Left lung (tissue), 10 donors: ENCODE data around the gene CD74. TPM values are rescaled to one million over a fixed set of nuclear protein-coding genes. Genes with fewer than 3 reads are reported as not detected.

ENCODE experiments used
- ATAC-seq: fragments of 200-7000 bp; cut with Tn5 transposase; one replicate; pipeline ENCODE4 v1.9.1; 2020; ENCODE audit warnings: moderate library complexity
- DNase-seq, 4 donors: peaks; one replicate each; pipeline ENCODE4 v3.0.0-alpha.2; 2013 to 2020
- H3K27ac ChIP-seq, 2 donors: fragments of 200-600 bp; sonication (generic) in 1 of 2; one replicate each; pipeline versions ENCODE4 v1.5.0 to v1.8.0; 2020 to 2021
- H3K27me3 ChIP-seq, 2 donors: fragments of 200-600 bp; sonication (generic) in 1 of 2; one replicate each; pipeline versions ENCODE4 v1.5.0 to v1.8.0; 2020 to 2021
- H3K36me3 ChIP-seq, 2 donors: fragments of 200-600 bp; sonication (generic) in 1 of 2; one replicate each; pipeline versions ENCODE4 v1.5.0 to v1.8.0; 2020 to 2021
- H3K4me1 ChIP-seq, 2 donors: fragments of 200-600 bp; one replicate each; pipeline ENCODE4 v1.8.0; 2021
- H3K4me3 ChIP-seq, 2 donors: fragments of 200-600 bp; sonication (generic) in 1 of 2; one replicate each; pipeline versions ENCODE4 v1.5.0 to v1.8.0; 2020 to 2021; ENCODE audit warnings: mild to moderate bottlenecking in 1 of 2
- H3K9me3 ChIP-seq, 2 donors: fragments of 200-600 bp; sonication (generic) in 1 of 2; one replicate each; pipeline versions ENCODE4 v1.5.0 to v1.8.0; 2020 to 2021
- intact Hi-C, 2 donors: fragments of 100-400 bp; cut with DNase I; formaldehyde crosslinking; loops; one replicate each; pipeline versions ENCODE4 v1.11.2 to v1.14.2; 2022
- polyA plus RNA-seq, 6 donors: library from polyadenylated mRNA; unstranded; fragments of 120-200 nt; gene quantifications; one replicate each; pipeline ENCODE4 v1.2.1, GENCODE V29; 2013; ENCODE audit not compliant: insufficient read length in 6 of 6
- total RNA-seq, 2 donors: library from RNA; stranded (reverse); fragmentation: NEBNext Ultra II Directional; extraction: Animal tissue kit (Norgen Biotek cat#: 25700); gene quantifications; one replicate each; pipeline ENCODE4 v1.2.1, GENCODE V29; 2021
- TF ChIP-seq, protein P1 (sequence below), 2 donors: fragments of 200-600 bp; sonication (generic) in 1 of 2; IDR thresholded peaks; one replicate each; pipeline versions ENCODE4 v1.5.0 to v1.8.0; 2021; ENCODE audit warnings: antibody characterized with exemption in 2 of 2
- donor health status: DM: no; HTN: yes; CAD: no.
- donor health status: DM: no; HTN: no; CAD: no.

CD74 gene
- total and polyA plus RNA-seq, 8 donors = 143 to 2,212 (median 189) TPM

DNA sequence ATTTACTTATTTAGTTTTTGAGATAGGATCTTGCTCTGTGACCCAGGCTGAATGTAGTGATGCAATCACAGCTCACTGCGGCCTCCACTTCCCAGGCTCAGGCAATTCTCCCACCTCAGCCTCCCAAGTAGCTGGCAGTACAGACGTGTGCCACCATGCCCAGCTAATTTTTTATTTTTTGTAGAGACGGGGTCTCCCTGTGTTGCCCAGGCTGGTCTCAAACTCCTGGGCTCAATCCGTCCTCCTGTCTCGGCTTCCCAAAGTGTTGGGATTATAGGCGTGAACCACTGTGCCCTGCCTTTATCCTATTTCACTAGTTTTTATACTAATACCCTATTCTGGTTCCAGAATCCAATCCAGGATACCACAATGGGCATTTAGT is 30.0 kb upstream of the CD74 start:
- Histone ChIP-seq H3K4me1 (peaks cover 3 to 19% of the 10 kb centered on the region in 2 donors), H3K27ac (no peak overlapping the region), H3K9me3 (no peaks in the 10 kb centered on the region), H3K4me3 (no peak overlapping the region), H3K36me3 (peaks cover 0 to 62% of the 10 kb centered on the region in 2 donors), H3K27me3 (no peaks in the 10 kb centered on the region)
- TF ChIP-seq, protein P1, sequence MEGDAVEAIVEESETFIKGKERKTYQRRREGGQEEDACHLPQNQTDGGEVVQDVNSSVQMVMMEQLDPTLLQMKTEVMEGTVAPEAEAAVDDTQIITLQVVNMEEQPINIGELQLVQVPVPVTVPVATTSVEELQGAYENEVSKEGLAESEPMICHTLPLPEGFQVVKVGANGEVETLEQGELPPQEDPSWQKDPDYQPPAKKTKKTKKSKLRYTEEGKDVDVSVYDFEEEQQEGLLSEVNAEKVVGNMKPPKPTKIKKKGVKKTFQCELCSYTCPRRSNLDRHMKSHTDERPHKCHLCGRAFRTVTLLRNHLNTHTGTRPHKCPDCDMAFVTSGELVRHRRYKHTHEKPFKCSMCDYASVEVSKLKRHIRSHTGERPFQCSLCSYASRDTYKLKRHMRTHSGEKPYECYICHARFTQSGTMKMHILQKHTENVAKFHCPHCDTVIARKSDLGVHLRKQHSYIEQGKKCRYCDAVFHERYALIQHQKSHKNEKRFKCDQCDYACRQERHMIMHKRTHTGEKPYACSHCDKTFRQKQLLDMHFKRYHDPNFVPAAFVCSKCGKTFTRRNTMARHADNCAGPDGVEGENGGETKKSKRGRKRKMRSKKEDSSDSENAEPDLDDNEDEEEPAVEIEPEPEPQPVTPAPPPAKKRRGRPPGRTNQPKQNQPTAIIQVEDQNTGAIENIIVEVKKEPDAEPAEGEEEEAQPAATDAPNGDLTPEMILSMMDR (IDR thresholded peaks at IDR 0.05) = no peak
- intact Hi-C loops = no loop called here
- ATAC-seq = no peak
- DNase-seq = no peak

DNA sequence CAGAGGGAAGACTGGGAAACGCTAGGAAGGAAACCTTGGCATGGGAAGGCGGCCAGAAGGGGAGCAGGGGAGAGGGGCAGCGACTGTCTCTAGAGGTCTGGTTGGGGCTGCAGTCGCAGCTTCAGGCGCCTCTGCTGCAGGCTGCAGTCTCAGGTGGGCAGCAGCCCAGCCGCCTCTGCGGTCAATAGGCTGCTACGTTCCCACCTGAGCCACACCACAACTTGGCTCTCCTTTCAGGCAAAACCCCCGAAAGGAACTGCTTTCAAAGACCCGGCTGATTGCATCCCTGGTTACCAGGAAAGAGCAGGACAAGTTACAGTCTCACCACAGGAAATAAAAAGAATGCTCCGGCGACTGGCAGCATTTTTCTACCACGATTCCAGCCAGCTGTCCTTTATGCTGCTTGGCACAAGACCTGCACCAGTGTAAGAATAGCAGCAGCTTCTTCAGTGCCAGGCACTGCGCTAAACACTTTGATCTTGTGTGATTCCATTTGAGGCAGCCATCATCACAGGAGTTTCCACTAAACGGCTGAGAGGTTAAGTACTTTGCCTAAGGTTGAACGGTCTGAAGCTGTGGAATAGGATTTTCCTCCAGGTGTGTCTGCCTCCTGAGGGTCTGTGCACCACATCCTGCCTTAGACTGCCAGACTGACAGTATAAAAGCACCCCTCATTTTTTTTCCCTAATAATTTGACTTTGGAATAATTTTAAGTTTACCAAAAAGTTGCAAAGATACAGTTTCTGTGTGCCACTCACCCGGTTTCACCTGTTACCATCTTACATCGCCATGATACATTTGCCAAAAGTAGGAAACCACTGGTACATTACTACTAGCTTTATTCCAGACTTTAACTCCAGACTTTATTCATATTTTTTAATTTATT is 29.3 kb upstream of the CD74 start:
- Histone ChIP-seq H3K36me3 (peaks cover 0 to 55% of the 10 kb centered on the region in 2 donors), H3K27ac (no peak overlapping the region), H3K27me3 (no peaks in the 10 kb centered on the region), H3K4me3 (no peak overlapping the region), H3K9me3 (no peaks in the 10 kb centered on the region), H3K4me1 (peaks cover 0 to 12% of the 10 kb centered on the region in 2 donors)
- DNase-seq (no peak), ATAC-seq (no peak)
- TF ChIP-seq, protein P1 (IDR thresholded peaks at IDR 0.05) = no peak
- intact Hi-C loops = no loop called here

DNA sequence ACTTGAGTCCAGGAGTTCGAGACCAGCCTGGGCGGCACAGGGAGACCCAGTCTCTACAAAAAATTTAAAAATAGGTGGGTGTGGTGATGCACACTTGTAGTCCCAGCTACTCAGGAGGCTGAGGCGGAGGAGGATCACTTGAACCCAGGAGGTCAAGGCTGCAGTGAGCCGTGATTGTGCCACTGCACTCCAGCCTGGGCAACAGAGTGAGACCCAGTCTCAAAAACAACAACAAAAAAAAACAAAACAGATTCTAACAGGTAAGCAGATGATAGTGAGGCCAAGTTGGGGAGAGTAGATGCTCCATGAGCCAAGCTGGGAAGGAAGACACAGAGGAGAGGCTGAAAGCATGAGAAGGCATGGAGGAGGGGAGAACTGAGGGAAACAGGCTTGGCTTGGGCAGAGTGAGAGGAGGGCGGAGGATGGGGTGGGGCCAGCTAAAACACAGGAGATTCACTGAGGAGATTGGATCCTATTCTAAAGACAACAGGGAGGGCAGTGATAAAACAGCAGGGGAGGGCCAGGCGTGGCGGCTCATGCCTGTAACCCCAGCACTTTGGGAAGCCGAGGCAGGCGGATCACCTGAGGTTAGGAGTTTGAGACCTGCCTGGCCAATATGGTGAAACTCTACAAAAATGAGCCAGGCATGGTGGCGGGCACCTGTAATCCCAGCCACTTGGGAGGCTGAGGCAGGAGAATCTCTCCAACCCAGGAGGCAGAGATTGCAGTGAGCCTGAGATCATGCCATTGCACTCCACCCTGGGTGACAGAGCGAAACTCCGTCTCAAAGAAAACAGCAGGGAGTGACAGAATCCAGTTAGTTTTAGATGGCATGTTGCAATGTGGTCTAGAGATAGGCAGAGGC is 28.5 kb upstream of the CD74 start:
- Histone ChIP-seq H3K27me3 (no peaks in the 10 kb centered on the region), H3K4me3 (no peak overlapping the region), H3K27ac (no peak overlapping the region), H3K4me1 (peaks cover 0 to 6% of the 10 kb centered on the region in 2 donors), H3K36me3 (peaks cover 0 to 47% of the 10 kb centered on the region in 2 donors), H3K9me3 (no peaks in the 10 kb centered on the region)
- ATAC-seq (no peak), DNase-seq (no peak)
- TF ChIP-seq, protein P1 (IDR thresholded peaks at IDR 0.05) = no peak
- intact Hi-C loops = no loop called here

DNA sequence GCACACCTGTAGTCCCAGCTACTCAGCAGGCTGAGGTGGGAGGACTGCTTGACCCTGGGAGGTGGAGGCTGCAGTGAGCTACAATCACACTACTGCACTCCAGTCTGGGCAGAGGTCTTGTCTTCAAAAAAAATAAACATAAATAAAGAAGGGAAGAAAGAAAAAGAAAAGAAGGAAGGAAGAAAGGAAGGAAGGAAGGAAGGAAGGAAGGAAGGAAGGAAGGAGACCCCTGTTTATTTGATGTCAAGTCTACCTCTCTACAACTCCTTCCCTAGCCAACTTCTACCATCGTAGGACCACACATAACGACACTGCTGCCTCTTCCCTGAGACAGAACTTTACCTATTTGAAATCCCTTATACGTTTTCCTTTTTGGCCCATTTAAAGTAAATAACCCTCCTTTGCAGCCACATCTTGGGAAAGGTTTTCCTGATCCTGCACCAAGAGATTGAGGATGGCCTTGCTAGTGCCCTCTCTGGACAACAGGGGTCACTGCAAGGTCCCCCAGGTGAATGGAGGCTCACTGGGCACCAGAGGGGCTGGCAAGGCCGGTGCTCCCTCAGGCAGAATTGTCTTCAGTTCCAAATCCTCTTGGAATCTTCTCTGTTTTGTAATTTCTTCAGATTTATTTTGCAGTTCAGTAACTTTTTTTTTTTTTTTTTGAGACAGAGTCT is 26.3 kb upstream of the CD74 start:
- Histone ChIP-seq H3K9me3 (no peaks in the 10 kb centered on the region), H3K27ac (no peak overlapping the region), H3K4me3 (no peak overlapping the region), H3K27me3 (no peaks in the 10 kb centered on the region), H3K36me3 (peaks cover 0 to 25% of the 10 kb centered on the region in 2 donors), H3K4me1 (peaks cover 0 to 7% of the 10 kb centered on the region in 2 donors)
- ATAC-seq (peak; percentile 45), DNase-seq (no peak)
- intact Hi-C loops = loop anchor here in 1 of 2 donors (10.0 kb wide), 1 partner anchor 174 kb away; no protein-coding TSS in a partner anchor
- TF ChIP-seq, protein P1 (IDR thresholded peaks at IDR 0.05) = peak; percentile 41 to 59
